Left lung (tissue), 10 donors: Measurements from ENCODE around the gene EIF4G1. TPM values are rescaled to one million over a fixed set of nuclear protein-coding genes. Genes with fewer than 3 reads are reported as not detected.

ENCODE experiments used
- ATAC-seq: fragments of 200-7000 bp; cut with Tn5 transposase; one replicate; pipeline ENCODE4 v1.9.1; 2020; ENCODE audit warnings: moderate library complexity
- DNase-seq, 4 donors: peaks; one replicate each; pipeline ENCODE4 v3.0.0-alpha.2; 2013 to 2020
- H3K27ac ChIP-seq, 2 donors: fragments of 200-600 bp; sonication (generic) in 1 of 2; one replicate each; pipeline versions ENCODE4 v1.5.0 to v1.8.0; 2020 to 2021
- H3K27me3 ChIP-seq, 2 donors: fragments of 200-600 bp; sonication (generic) in 1 of 2; one replicate each; pipeline versions ENCODE4 v1.5.0 to v1.8.0; 2020 to 2021
- H3K36me3 ChIP-seq, 2 donors: fragments of 200-600 bp; sonication (generic) in 1 of 2; one replicate each; pipeline versions ENCODE4 v1.5.0 to v1.8.0; 2020 to 2021
- H3K4me1 ChIP-seq, 2 donors: fragments of 200-600 bp; one replicate each; pipeline ENCODE4 v1.8.0; 2021
- H3K4me3 ChIP-seq, 2 donors: fragments of 200-600 bp; sonication (generic) in 1 of 2; one replicate each; pipeline versions ENCODE4 v1.5.0 to v1.8.0; 2020 to 2021; ENCODE audit warnings: mild to moderate bottlenecking in 1 of 2
- H3K9me3 ChIP-seq, 2 donors: fragments of 200-600 bp; sonication (generic) in 1 of 2; one replicate each; pipeline versions ENCODE4 v1.5.0 to v1.8.0; 2020 to 2021
- intact Hi-C, 2 donors: fragments of 100-400 bp; cut with DNase I; formaldehyde crosslinking; loops; one replicate each; pipeline versions ENCODE4 v1.11.2 to v1.14.2; 2022
- polyA plus RNA-seq, 6 donors: library from polyadenylated mRNA; unstranded; fragments of 120-200 nt; gene quantifications; one replicate each; pipeline ENCODE4 v1.2.1, GENCODE V29; 2013; ENCODE audit not compliant: insufficient read length in 6 of 6
- total RNA-seq, 2 donors: library from RNA; stranded (reverse); fragmentation: NEBNext Ultra II Directional; extraction: Animal tissue kit (Norgen Biotek cat#: 25700); gene quantifications; one replicate each; pipeline ENCODE4 v1.2.1, GENCODE V29; 2021
- TF ChIP-seq, protein P1 (sequence below), 2 donors: fragments of 200-600 bp; sonication (generic) in 1 of 2; IDR thresholded peaks; one replicate each; pipeline versions ENCODE4 v1.5.0 to v1.8.0; 2021; ENCODE audit warnings: antibody characterized with exemption in 2 of 2
- donor health status: DM: no; HTN: yes; CAD: no.
- donor health status: DM: no; HTN: no; CAD: no.

EIF4G1 gene
- total and polyA plus RNA-seq, 8 donors: 158 to 406 (median 203) TPM

DNA sequence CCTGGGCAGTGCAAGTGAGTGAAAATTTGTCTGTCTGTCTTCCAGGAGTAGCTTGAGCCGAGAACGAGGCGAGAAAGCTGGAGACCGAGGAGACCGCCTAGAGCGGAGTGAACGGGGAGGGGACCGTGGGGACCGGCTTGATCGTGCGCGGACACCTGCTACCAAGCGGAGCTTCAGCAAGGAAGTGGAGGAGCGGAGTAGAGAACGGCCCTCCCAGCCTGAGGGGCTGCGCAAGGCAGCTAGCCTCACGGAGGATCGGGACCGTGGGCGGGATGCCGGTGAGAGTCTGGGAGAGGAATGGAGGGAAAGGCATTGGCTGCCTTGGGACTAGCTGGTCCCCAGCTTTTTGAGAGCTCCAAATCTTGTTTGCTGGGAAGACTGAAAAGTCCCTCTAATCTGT lies 12.8 kb downstream of the EIF4G1 start:
- Histone ChIP-seq H3K4me1 (peaks cover 0 to 16% of the 10 kb centered on the region in 2 donors), H3K9me3 (no peaks in the 10 kb centered on the region), H3K27ac (no peak overlapping the region), H3K4me3 (no peak overlapping the region), H3K27me3 (no peaks in the 10 kb centered on the region), H3K36me3 (peaks cover 30 to 100% of the 10 kb centered on the region in 2 donors)
- intact Hi-C loops: no loop called here
- DNase-seq (no peak), ATAC-seq (no peak)
- TF ChIP-seq, protein P1, sequence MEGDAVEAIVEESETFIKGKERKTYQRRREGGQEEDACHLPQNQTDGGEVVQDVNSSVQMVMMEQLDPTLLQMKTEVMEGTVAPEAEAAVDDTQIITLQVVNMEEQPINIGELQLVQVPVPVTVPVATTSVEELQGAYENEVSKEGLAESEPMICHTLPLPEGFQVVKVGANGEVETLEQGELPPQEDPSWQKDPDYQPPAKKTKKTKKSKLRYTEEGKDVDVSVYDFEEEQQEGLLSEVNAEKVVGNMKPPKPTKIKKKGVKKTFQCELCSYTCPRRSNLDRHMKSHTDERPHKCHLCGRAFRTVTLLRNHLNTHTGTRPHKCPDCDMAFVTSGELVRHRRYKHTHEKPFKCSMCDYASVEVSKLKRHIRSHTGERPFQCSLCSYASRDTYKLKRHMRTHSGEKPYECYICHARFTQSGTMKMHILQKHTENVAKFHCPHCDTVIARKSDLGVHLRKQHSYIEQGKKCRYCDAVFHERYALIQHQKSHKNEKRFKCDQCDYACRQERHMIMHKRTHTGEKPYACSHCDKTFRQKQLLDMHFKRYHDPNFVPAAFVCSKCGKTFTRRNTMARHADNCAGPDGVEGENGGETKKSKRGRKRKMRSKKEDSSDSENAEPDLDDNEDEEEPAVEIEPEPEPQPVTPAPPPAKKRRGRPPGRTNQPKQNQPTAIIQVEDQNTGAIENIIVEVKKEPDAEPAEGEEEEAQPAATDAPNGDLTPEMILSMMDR (IDR thresholded peaks at IDR 0.05): no peak

DNA sequence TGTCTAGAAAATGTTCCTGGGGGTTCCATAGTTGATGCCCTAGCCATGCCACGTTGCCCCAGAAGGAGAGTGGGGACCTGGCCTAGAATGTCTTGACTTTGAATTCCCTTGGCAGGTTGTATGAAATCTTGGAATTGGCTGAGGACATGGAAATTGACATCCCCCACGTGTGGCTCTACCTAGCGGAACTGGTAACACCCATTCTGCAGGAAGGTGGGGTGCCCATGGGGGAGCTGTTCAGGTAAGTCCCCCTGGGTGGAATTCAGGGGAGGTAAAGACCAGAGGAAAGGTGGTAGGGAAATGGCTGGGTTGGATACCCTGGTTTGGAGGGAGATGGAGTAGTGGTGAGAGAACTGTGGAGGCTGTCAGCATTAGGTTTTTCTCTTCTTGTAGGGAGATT lies 14.1 kb downstream of the EIF4G1 start:
- H3K36me3 ChIP-seq: peaks cover 29 to 100% of the 10 kb centered on the region in 2 donors
- intact Hi-C loops: no loop called here

DNA sequence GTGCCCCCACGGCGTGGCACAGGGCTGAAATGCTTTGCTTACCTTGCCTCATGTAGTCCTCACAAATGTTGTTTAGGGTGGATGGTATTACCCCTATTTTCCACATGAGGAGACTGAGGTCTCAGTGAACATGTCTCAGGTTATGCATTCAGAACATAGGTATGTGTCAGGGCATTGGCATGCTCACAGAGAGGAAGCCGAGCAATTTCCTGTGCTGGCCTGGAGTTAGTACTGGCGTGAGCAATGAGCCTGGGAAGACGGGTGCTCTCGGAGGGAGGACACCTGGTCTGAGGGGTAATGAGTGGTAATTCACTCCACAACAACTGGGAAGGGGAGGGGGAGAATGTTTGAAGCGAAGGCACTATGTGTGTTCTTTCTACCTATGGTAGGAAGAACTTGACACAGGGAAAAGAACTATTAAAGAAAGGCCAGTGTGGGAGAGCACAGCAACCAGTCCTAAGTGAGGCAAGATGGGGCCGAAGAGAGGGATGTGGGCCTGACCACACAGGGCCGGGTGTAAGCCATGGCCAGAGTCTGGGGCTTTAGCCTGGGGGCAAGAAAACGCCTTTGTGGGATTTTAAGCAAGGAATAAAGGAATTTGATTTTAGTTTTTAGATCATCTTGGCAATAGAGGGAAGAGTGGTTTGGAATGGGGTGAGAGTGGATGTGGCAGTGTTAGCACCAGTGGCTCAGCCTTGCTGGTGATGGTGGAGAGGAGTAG lies 18.1 kb downstream of the EIF4G1 start:
- no peaks in the 10 kb centered on the region for H3K27me3 ChIP-seq
- intact Hi-C loops: no loop called here
- no peak for ATAC-seq

More for the DNA sequence above, 14.1 kb downstream of the EIF4G1 start:
- Histone ChIP-seq H3K9me3 (no peaks in the 10 kb centered on the region), H3K4me1 (peaks cover 0 to 15% of the 10 kb centered on the region in 2 donors), H3K27me3 (no peaks in the 10 kb centered on the region), H3K4me3 (no peak overlapping the region), H3K27ac (no peak overlapping the region)
- DNase-seq: no peak
- ATAC-seq: no peak
- TF ChIP-seq, protein P1 (IDR thresholded peaks at IDR 0.05): no peak

DNA sequence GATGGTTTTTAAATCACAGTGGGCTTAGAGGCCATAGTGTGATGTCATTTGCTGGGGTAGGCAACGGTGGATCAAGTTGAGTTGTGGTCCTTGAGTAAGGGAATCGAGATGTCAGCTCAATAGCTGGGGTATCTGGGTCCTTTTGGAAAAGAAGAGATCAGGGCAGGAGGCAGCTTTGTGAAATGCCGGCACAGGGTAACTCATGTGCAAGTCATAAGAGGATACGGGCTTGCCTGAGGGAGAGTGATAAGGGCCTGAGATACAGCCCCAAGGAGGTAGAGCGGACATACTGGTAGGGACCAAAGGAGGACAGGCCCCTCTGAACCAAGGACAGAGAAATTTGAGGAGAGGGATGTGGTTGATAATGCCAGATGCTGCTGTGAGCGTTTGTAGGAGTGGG lies 18.8 kb downstream of the EIF4G1 start:
- Histone ChIP-seq H3K4me3 (no peak overlapping the region), H3K36me3 (peaks cover 26 to 73% of the 10 kb centered on the region in 2 donors), H3K27ac (peak overlapping the region in 1 of 2 donors; percentile 9), H3K9me3 (no peaks in the 10 kb centered on the region), H3K27me3 (no peaks in the 10 kb centered on the region), H3K4me1 (peaks cover 17 to 56% of the 10 kb centered on the region in 2 donors)
- TF ChIP-seq, protein P1 (IDR thresholded peaks at IDR 0.05): no peak
- intact Hi-C loops: no loop called here
- DNase-seq: no peak
- ATAC-seq: no peak

More for the DNA sequence above, 18.1 kb downstream of the EIF4G1 start:
- no peak overlapping the region for H3K4me3 ChIP-seq
- peaks cover 14 to 50% of the 10 kb centered on the region in 2 donors for H3K4me1 ChIP-seq
- TF ChIP-seq, protein P1 (IDR thresholded peaks at IDR 0.05): no peak
- H3K36me3 ChIP-seq: peaks cover 29 to 79% of the 10 kb centered on the region in 2 donors
- peak in 1 of 4 donors; percentile 24 for DNase-seq
- no peaks in the 10 kb centered on the region for H3K9me3 ChIP-seq
- peak overlapping the region in 1 of 2 donors; percentile 9 for H3K27ac ChIP-seq

DNA sequence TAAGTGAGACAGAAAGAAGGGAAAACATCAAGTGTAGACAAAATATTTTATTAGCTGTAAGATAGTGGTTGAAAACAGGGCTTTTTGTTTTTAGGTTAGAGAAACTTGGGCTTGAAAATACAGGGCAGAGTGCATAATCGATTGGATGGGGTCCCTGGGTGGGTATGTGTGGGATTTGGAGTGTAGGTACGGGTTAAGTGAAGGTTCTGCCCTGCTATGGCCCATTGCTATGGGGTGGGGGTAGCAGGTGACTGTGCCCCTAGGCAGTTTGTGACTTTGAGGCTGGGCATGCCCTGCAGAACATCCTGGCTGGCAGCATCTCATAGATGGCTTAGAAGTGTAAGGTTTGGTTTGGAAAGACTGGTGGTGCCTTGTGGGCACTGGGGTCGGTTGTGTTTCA lies 19.3 kb downstream of the EIF4G1 start:
- ATAC-seq: no peak
- TF ChIP-seq, protein P1 (IDR thresholded peaks at IDR 0.05): no peak
- intact Hi-C loops: no loop called here
- peak overlapping the region in 1 of 2 donors; percentile 9 for H3K27ac ChIP-seq
- peaks cover 19 to 61% of the 10 kb centered on the region in 2 donors for H3K4me1 ChIP-seq
- peaks cover 22 to 67% of the 10 kb centered on the region in 2 donors for H3K36me3 ChIP-seq
- H3K4me3 ChIP-seq: no peak overlapping the region
- DNase-seq: no peak
- no peaks in the 10 kb centered on the region for H3K27me3 ChIP-seq
- no peaks in the 10 kb centered on the region for H3K9me3 ChIP-seq
